GM21619 (cell line): ENCODE measurements around the gene TOR4A.

ENCODE experiments used
- ATAC-seq: cut with Tn5 transposase; IDR thresholded peaks from one replicate; pipeline ENCODE4 v1.9.1; 2021; ENCODE audit not compliant: unreplicated experiment

TOR4A gene

DNA sequence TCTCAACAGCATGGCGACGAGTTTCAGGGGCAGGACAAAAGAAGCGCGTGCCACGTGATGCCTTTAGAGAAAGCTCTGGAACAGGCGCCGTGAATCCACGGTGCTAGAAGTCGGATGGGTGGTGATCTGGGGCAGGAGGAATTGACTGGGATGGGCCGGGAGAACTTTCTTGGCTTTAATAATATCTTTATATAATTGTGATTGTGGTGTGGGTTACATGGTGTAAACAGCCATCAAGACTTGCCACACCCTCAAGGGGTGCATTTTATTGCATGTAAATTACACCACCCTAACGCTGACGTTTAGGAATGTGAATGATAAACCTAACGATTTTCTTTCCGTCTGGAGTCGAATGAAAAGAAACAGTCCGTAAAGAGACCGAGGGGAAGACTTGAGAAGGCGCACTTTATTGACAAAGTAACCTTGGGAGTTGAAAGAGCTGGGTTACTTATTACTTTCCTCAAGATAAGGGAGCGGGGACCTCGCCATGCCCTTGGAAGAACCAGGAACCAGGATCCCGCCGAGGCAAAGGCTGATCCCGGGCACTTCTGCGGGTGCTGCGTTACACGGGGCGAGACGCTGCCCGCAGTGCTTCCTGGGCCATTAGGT, 16.1 kb downstream of the TOR4A start:
- ATAC-seq, result no peak

DNA sequence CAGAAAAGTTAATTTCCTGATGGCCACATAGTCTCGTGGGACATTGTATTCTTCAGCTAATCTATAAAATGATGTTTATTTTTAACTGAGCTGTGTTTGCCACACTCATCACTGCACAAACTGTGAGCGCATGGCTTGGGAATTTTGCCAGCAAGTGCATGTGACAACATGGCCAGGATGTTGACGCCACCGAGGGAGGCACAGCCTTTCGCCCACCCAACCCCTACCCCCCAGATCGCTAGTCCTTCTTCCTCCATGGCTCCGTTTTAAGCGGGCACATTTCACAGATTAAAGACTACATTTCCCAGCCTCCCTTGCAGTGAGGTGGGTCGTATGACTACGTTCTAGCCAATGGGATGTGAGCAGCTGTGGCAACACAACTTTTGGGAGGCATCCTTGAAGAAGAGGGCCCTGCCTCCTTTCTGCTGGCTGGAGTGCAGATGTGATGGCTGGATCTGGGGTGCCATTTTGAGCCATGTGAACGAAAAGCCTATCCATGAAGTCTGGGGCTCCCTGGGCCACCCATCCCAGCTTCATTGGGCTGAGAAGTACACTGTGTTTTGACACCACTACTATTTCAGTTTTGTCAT, 16.7 kb downstream of the TOR4A start:
- no peak for ATAC-seq

DNA sequence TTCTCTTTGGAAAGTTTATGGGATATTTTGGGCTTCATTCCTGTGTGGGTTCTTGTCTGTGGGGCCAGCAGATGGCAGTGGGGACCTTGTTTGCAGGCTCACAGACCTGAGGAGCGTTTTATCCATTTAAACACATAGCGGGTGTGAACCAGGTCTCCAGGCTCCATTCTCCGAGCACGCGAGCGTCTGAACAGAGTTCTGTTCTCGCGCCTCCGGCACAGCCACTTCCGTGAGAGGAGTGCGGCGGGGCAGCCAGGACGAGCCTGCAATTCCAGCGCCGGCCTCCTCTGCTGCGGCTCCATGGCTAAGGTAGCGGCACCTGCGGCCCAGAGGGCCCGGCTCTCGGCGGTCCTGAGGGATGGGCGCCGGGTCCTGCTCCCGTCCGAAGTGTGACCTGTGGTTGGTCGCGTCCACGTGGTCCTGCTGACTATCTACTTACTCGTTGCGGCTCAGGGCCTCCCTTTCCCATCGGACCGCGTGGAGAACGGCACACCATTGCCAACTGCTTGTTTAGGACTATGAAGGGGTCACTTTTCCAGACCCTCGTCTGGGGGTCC, 17.2 kb downstream of the TOR4A start:
- ATAC-seq, result no peak

DNA sequence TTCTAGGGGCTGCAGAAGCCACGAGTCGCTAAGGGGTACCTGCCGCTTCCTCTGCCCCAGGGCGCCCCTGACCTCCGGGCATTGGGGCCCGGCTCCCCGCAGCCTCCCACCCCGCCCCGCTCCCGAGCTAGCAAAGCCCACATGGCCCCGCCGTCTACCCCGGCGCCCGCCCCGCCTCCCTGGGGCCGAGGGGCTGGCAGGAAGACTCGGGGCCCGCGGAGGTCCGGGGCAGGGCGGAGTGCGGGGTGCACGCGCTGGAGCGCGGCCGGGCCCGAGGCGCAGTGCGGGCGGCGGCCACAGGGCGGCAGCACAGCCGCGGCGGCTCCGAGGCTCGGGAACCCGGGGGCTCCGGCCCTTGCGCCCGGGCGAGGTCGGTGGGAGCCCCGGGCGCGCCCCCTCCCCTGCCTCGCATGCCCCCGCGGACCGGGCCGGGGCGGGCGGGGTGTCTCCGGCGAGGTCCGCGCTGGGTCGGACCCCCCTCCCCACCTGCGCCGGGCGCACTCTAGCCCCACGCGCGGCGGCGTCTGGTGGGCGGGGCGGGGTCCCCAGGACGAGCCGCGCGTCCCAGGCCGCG, 17.8 kb downstream of the TOR4A start:
- ATAC-seq, result no peak

DNA sequence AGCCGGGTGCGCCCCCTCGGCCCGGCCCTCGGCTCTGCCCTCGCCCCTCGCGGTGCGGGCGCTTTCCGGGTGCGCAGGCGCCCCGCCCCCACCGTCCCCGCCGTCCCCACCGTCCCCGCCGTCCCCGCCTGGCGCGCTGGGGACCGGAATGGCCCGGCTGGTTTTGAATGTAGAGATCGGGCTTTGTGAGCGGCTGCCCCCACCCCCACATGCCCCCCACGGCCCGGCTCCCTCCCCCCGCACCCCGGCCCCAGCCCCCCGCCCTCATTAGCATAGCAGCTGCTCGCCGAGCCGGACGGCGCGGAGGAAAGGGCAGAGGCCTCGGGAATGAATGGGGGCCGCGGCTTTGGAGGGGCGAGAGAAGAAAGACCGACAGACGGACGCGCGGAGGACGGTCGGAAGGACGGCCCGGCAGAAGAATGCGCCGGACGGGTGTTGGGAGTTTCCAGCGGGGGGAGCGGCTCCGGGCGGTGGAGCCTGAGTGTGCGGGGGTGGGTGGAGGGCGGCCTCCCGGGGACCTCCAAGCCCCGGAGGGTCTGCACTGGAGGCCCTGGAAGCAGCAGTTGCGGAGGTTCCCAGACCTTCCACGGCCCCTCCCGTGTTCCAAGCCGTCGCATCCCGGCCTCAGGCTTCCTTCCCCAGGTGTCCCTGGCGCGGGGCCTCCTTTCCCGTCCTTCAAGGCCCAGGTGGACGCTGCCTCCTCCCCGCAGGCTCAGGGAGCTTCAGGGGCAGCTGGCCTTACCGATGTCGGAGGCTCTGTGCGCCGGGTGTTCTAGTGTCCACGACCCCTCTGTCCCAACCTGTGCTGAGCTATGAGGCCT, 18.5 kb downstream of the TOR4A start:
- no peak for ATAC-seq

DNA sequence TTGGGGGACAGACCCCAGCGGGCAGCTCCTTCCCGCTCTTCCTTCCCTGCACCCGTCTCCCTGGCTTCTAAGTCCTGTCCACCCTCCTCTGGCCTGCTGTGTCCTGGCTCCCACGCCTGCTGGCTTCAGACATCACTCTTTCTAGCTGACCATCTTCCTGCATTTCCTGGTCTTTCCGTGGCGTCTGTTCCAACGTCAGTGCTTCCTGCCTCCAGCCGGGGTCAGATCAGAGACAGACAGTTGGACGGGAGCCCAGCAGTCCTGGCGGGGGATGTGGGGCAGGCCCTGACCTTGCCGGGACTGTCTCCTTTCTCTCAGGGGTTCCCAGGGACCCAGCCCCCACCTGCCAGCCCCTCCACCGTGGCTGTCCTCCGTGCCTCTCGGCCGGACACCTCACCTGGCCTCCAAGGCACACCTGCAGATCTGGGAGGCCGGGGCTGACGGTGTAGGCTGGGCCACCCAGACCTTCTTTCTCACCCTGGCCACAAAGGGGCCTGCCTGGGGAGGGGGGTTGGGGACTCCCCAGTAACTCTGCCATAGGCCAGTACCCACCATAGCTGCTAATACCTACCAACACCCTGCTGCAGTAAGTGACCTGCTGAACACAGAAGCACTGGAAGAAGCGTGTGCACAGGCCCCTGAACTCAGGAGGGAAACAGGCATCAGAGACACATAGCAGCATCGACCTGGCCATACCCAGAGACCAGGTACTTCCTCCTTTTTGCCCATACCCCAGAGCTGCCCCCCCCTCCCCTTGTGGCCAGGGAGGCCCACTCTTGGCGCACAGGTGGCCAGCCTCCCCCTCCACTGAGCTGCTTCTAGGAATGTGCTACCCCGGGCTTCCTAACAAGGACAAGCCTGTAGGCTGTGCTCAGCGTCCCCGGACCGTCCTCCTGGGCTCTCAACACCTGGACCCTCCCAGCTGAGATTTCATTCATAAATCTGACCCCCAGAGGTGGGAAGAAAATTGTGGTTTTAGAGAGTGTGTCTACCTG, 19.4 kb downstream of the TOR4A start:
- ATAC-seq, result no peak

DNA sequence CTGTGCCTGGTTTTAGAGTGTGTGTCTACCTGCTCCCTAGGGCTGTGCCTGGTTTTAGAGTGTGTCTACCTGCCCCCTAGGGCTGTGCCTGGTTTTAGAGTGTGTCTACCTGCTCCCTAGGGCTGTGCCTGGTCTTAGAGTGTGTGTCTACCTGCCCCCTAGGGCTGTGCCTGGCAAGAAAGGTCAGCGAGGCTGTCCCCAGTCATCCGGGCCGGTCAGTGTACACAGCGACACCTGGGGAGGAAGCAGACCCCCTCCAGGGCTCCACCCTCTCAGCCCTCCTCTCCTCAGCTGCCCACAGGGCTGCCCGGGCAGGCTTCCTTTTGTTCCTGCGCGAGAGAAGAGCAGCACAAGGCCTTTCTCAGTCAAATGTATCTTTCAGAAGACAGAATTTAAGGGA, 20.4 kb downstream of the TOR4A start:
- ATAC-seq, result no peak

DNA sequence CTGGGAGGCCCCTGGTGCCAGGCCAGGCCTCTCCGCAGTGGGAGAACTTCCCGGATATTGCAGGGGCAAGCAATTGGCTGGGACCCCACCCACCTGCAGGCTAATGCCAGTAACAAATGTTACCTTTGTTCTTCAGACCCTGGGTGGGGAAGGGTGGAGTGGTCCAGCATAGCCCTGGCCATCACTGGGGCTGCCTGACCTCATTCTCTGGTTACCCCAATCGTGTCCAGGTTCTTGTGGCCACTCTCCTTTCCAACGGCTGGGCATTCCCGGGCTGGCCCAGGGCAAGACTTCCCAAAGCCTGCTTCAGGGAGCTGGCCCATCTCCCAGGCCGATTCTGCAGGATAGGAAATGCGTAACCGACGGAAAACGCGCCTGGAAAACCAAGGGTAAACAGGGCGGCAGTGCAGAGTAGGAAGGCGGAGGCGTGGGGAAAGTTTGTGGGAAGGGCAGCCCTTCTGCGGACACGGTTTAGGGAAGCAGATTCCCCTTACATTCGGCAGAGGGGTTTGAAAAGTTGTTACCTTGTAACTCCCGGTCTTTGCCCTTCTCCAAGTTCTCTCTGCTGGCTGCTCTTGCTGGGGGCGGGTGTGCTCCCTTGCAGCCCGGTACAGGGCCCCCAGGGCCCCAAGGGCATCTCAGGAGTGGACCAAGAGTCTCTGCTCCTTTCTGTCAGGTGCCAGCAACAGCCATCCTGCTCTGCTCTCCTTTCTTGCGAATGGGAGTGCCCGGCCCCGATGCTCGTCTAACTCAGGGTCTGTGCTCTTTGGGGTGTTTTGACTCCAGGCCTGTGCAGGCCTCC, 21.1 kb downstream of the TOR4A start:
- ATAC-seq, result no peak

DNA sequence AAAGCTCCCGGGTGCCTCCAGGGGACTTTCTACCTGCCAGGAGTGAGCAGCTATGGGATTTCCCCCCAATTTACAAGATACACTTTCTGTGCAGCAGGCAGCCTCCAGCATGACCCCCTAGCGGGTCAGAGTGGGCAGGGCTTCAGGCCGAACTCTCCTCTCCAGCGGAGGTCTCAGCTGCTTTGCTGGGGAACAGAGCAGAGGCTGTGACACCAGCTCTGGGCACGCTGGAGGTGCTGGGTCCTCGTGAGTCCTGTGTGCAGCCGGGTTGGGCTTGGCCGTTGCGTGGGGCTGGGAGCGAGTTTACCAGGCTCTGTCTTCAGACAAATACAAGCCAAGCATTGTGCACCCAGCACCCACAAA, 21.7 kb downstream of the TOR4A start:
- no peak for ATAC-seq

DNA sequence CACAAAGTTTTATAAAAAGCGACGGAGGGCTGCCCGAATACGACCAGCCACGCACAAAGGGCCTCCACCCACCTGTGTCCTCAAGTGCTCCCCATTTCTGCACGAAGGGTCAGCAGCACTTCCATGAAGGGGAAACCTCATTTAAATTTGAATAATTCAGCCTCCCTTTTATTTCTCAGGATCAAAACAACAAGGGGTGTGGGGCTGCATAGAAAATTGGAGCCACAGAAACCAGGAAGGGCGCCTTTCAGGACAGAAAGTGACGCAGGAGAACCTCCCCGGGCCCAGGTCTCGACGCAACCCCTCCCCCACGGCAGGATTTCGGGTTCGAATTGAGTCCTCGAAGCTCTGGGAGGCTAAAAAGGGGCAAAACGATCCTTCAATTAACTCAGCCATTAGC, 22.4 kb downstream of the TOR4A start:
- ATAC-seq, result no peak

DNA sequence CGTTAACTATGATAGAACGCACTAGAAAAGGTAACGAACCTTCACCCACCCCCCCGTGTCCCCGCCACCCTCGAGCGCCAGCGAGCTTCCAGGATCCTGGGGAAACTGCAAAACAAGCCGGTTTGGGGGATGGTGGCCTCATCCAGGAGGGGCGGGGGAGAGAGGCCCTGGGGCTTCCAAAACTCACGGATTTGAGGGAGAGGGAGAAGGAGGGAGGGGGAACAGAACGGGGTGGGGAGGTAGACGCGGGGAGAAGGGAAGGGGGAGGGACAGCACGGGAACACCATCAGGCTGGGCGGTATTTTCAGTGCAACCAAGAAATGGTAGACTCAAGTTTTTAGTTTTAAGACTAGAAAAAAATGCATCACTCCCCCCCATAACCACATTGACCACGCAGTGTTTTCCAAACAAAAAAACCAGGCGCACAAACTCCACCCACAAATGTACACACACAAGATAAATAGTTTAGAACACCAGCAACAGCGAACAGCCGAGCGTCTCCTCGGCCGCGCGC, 23.1 kb downstream of the TOR4A start:
- no peak for ATAC-seq

DNA sequence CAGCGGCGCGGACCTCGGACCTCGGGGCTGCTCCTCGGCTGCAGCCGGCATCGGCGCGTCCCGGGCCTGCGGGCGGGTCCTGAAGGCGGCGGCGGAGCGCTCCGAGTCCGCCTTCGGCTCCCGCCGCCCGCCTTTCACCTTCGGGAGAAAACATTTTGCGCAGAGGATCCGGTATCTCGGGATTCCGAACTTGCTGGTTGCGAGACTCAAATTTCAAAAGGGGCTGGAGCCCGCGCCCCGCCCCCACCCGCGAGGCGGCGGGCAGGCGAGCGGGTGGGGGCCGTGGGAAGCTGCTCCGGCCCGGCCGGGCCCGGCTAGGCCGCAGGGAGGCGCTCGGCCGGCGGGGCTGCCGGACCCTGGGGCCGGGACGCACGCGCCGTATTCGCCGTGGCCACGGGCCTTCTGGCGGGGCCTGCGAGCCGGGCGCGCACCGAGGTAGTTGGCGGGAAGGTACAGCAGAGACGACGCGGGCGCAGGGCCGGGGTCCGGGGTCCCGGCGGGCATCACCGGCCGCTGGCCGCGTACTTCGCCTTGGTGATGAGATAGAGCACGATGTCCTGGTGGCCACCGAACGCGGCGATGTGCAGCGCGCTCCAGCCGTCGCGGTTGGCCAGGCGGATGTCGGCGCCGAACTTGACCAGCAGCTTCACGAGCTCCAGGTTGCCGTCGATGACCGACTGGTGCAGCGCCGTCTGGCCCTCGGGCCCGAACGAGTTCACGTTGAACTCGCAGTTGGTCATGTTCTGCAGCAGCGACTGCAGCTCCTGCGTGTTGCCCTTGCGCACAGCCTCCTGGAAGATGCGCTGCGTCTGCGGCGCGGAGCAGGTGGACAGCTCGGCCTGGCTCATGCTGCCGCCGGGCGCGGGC, 23.8 kb downstream of the TOR4A start:
- ATAC-seq, result peak; percentile 5

DNA sequence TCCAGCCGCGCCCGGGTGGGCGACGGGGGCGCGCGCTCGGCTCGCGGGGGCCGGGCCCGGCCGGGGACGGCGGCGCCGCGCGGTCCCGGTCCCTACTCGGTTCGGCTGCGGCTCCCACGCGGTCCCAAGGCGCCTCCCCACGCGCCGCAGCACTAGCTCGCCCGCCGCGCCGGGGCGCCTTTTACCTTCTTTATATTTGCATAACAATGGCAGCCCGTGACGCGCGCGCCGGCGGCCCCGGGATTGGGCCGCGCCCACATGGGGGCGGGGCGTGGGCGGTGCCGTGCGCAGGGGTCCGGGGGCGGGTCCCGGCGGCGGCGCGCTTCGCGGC, 24.6 kb downstream of the TOR4A start, which contains the start of gene NRARP:
TSS of gene NRARP (minus strand) at position 154 of the 331 bp plus-strand sequence. CDS start 343 bp downstream, outside the sequence.
- ATAC-seq, result peak; percentile 62

DNA sequence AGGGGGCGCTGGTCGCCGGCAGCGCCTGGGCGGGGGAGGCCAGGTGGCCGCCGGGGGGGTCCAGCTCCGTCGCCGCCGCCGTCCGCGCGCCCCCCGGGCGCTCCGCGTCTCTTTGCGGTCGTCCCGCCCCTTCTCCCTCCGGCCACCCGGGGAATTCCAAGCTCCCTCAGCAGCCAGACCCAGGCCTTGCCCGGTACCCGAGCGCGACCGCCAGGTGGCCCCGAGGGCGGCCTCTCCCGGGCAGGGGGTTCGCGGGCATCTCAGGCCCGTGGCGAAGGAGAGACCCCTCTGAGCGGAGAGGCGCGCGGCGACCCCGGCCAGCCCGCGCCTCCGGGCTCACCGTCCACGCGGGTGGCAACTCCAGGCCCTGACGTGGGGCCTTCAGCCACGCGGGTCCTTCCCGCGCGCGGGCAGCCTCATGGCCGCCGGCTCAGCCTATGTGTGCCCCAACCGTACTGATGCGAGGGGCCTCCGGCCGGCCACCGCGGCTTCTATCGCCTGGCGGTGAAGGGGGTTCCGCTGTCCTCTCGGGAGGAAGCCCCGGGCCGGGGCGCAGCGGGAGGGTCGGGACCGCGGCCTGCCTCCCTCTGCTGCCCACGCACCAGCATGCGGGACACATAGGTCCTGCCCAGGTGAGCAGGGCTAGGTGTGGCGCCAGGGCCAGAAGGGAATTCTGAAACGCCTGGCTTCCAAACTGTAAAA, 25.1 kb downstream of the TOR4A start:
- peak; percentile 40 for ATAC-seq

DNA sequence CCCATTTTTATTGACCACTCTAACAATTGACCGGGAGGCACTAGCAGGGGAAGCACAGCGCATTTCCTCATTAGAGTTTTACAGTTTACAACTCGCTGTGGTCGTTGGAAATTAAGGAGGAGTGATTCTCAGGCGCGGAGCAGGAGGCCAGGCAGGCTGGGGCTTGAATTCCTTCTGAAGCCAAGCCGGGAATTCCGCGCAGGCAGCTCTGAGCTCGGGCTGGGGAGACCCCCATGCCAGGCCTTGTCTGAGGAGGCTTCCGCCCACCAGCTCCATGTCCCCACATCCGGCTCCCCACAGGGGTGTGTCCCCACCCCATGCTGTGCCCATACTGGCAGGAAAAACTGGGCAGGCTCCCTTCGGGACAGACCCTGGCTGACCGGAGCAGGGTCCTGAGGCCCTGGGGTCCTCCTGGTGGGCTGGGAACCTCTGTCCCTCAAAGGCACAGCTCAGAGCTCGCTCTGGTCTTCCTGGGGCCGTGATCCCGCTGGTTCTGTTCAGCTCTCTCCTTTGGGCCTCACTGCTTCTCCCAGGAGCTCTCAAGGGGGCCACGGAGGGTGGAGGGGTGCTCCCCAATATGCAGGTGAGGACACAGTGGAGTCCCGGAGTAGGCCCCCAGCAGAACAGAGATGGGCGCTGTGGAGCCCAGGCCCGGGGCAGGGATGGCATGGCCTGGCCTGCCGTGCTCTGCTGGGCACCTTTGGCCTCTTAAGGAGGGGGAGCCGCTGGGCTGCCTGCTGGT, 25.8 kb downstream of the TOR4A start:
- no peak for ATAC-seq

DNA sequence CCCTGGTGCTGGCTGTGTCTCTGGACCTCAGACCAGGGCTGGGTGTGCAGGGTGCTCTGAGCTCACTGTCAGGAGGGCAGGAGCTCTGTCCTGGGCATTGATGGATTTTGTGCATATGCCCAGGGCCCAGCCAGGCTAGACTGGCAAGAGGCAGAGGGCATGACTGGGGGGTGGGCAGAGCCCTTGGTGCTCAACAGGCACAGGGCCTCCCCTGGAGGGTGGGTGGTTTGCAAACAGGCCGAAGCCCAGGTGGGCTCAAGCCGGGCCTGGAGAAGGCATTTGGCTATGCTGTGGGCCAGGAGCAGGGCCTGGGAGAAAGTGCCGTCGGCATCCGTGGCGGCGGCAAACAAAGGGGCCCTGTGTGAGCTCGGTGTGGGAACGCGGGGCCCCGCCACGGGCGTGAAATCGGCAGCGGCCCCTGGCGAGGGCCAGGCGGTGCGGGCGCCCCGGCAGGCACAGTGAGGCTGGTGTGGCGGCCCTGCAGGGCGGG, 26.4 kb downstream of the TOR4A start:
- no peak for ATAC-seq
